GM21619 (cell line): ENCODE measurements around the gene KRT80.

Experiments used
- ATAC-seq: cut with Tn5 transposase; IDR thresholded peaks from one replicate; pipeline ENCODE4 v1.9.1; 2021; ENCODE audit not compliant: unreplicated experiment

Gene KRT80

DNA sequence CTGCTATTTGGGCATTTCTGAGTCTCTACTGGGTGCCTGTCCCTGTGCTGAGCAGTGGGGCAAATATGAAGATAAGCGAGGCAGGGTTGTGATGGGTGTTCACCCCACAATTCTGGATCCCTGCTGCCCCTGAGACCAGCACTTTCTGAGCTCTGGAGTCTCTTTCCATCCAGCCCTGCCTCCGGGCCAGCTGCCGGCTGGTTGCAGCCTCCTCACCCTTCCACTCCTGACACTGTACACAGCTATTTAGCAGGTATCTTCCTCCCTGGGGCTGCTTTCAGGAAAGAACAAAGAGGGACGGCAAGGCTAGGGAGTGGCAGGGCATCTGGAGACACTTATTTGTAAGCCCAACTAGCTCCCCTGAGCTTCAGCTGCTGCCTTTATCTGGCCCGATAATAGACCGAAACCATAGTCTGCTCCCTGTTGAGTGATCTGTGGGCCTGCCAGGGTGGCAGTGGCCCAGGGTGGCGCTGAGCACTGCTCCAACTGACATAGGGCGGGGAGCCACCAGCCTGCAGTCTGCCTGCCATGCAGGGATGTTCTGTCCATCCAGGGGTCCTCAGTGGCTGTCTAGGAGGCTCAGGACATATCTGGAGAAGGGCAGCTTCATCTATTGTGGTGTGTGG, 7.6 kb upstream of the KRT80 start:
- ATAC-seq, result no peak

DNA sequence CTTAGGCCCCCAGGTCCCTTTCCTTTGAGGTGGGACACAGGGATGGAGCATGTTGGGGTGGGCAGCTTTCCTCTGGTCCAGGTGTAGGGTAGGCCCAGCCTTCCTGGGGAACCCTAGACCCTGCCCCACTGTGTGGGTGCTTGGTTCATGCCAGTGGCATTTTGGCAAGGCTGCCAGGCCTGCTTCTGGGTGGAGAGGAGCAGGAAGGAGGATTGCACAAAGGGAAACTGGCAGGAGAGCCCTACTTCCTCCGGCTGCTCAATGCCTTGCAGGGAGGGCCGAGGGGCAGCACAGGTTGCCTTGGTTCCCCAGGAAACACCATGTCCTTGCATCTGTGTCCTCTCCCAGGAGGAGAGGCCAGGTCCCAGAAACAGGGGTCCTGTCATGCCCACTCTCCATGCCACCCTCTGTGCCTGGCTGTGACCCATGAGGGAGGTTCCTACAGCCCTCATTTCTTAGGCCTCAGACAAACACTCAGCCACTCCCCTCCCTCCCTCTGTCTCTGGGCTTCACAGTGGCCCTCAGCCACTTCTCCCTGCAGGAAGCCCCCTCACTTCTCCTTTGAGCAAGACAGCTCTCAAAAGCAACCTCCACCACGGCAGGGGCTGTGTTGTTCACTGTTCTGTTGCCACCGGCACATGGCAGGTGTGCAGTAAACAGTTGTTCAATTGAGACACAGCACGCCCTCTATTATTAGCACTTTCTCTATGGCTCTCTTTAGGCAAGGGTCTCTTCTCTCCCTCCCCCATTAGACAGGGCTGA, 6.8 kb upstream of the KRT80 start:
- no peak for ATAC-seq

DNA sequence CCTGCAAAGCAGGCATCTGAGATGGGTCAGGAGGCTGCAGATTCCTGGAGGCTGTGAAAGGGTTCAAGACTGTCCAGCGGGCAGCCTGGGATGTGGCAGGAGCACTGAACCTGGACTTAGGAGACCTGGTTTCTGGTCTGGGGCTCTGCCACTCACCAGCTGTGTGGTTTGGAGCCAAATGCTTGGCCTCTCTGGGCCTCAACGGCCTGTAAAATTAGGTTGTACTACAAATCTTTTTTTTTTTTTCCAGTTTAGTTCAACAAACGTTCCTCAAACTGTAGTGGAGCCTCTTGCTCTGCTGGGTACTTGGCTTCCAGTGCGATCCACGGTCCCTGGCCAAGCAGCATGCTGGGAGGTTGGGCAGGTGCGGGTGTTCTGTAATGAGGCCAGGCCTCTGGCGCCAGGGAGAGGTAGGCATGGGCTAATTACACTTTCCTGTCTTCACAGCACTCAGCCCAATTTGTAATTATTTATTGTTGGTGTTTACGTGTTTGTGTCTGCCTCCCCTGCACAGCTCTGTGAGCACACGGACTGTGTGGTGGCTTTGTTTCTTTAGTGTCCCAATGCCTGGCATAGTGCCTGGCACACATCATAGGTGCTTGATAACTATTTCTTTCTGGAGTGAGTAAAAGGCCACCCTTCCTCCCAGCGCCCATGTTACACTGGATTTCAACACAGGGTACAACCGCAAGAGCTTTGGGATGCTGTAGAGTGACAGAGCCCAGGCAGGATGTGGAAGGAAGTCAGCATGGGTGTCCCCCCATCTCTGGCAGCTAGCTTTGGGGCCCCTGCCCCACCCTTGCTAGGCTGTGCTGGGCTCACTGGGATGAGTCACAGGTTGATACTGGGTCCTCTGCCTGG, 5.8 kb upstream of the KRT80 start:
- no peak for ATAC-seq

DNA sequence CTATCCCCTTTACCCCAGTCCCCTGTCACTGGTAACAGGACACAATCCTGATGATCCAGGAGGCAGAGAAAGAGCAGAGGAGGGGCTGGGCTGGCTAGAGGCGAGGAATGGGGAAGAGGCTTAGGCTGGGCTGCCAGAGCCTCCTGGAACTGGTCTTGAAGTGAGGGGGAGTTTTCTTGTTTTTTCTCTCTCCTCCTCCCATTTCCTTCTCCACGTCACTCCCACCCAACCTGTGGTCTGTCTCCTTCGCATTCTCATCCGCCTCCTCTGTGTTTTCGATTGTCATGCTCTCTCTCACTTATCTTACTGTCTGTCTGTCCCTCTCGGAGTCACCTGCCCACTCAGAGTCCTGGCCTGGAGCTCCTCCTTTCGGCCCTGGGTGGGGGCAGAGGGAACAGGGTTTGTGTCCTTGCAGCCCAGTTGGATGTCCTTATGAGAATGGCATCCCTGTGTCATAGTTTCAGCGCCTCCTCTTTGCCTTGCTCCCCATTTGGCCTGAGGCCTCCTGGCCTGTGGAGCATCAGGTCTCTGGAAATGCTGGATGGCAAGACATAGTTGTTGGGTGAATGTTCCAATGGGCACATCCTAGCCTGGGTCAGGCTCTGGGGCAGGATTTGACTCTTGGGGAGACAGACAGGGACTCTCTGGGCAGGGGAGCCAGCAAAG, 3.4 kb upstream of the KRT80 start:
- ATAC-seq, result no peak

GRCh38 chr12:52193991-52194390, 2.2 kb upstream of the KRT80 start:
- ATAC-seq, result no peak

DNA sequence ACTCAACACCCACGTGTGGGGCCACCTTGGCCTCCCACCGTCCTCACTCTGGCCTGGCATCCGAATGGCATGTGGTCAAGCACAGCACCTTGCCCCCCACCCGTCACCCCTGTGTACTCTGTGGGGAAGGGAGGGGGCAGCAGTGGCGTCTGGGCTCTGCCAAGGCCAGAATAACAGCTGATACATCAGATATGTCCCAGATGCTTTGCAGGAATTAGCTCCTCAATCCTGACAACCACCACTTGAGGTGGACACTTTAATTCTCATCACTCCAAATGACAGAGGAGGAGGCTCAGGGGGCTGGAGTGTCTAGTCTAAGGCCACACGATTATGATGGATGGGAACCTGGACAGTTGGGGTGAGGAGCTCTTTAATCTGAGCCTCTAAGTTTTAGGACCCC, 1.7 kb upstream of the KRT80 start:
- ATAC-seq, result no peak

- ATAC-seq, result no peak
These were observed 719 bp downstream of the KRT80 start for GRCh38 chr12:52190860-52191729.

DNA sequence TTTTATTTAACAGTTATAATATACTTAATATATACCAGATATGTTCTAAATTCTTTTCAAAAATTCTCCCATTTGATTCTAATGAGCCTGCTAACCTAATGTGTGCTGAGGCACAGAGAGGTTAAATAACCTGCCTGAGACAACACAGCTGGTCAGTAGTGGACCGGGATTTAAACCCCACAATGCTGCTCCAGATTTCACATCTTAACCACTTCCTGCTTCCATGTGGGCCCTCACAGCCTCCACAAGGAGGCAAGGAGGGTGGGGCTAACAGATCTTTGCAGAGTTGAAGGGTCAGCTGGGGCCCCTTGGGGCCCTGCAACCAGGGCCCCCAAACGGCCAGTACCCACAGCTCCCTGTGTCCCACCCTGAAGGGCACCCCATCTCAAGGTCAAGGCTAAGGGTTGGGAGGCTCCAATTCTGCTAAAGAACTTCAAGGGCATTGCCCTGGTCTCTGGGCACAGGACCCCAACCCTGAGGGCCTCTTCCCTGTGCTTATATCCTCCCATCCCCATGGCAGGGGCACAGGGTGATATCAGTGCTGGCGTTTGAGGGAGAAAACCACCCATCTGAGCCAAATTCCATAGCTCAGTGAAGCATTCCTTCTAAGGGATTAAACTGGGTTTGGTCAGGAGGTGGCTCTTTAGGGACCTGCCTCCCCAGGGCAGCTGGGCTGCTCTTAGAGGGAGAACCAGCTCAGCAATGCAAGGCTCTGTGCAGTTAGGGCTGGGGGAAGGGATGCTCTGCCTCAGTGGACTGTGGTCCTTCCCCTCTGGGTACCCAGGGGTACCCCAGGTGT, 2.2 kb downstream of the KRT80 start:
- ATAC-seq, result no peak

- no peak for ATAC-seq
These were observed 3.2 kb downstream of the KRT80 start for GRCh38 chr12:52188658-52189057.

DNA sequence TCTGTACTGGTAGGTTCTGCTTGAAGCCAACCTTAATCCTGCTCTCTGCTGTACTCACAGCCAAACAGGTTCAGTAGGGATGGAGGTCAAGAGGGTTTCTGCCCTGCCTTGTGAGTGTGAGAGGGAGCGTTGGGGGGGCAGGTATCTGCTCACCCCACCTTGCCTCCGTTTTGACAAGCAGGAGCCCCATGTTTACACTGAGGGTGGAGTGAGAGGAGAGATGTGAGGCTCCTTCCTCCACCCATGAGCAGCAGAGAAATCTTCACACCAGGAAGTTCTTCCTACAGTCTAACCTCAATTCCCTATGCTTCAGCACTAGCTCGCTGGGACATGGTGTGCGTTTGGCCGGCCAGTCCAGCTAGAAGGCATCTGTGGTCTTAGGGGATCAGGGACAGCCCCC, 4.2 kb downstream of the KRT80 start:
- no peak for ATAC-seq

DNA sequence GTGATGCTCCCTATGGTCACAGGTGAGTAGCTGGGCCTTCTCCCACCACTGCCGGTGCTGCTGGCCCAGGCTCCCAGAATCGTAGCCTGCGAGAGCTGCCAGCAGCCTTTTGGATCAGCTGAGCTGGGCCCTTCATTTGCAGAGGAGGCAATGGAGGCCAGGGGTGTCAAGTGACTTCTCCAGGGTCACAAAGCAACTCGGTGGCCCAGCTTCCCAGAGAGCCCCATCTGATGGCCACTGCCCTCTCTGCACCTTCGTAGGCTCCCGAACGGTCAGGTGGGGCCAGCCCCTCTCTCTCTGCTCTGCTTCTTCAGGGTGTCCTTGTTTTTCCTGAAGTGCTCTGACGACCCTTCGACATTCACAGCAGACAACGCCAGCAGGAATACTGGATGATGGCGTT, 4.6 kb downstream of the KRT80 start:
- ATAC-seq, result no peak

- no peak for ATAC-seq
These were observed 5.5 kb downstream of the KRT80 start for GRCh38 chr12:52186118-52186840.

DNA sequence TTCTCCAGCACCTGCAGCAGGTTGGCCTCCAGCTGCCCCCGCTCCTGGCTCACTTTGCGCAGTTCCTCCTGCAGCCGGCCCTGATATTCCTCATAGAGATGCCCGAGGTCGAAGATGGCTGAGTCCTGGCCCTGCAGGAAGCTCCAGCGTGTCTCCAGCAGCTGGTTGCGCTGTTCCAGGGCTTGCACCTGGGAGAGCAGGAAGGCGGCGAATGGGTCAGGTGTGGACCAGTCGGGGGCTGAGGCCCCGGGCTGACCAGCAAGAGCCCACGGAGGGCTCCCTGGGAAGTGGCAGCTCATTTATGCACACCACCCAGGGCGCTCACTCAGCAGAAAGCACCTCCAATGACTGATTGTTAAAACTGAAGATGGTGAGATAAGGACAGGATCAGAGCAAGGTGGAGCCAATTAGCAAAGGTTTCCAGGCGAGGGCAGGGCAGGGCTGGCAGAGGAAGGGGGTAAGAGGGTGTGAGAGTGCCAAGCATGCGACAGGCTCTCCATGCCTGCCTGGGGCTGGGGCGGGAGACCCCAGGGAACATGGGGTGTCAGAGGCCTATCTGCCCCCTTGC, 6.3 kb downstream of the KRT80 start:
- ATAC-seq, result no peak

DNA sequence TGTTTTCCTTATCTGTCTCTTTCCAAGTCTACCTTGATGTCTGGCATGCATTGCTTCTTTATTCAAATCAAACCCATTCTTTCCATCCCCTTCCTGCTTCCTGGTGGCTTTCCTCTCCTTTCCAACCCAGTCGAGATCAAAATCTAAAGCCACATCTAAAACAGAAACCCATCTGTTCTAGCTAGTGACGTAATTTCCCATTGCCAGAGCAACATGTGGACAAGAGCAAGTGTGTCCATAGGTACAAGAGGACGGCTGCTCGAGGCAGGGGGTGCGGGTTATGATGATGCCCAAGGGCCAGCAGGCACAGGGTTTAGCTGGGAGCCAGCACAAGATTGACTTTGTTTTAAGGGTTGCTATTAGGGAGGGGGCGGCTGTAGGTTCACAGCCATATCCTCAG, 7.0 kb downstream of the KRT80 start:
- ATAC-seq, result no peak

DNA sequence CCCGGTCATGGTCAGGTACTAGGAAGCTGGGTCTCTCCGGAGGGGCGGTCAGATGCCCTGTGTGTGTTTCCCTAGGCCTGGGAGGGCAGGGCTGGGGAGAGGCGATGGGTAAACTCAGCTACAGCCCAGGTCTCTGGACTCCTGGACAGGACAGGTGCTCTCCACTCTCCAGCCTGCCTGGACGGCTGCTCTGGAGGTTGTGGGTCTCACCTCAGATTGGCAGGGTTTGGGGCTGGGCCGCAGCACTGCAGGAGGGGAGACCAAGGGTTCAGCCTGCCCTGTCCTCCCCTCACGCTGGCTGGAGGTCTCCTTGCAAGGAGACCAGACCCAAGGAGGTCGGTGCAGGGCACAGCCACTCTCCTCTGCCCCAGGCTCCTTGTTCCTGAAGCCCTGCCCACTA, 7.8 kb downstream of the KRT80 start:
- ATAC-seq, result no peak

DNA sequence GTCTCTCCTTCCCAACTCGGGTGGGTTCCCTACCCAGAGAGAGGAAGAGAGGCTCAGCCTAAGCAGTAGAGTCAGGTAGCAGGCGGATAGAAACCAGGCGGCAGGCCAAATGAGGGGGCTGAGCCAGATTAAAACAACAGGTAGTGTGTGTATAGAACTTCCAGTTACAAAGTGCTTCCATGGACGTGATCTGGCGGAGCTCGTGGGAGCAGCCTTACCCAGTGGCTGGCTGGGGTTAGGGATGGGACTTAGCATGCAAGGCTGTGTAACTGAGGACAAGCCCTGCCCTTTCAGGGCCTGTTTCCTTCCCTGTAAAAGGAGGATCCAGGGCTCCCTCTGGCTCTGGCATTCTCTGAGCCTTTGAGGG, 8.3 kb downstream of the KRT80 start:
- no peak for ATAC-seq

- no peak for ATAC-seq
These were observed 8.8 kb downstream of the KRT80 start for GRCh38 chr12:52182898-52183543.

DNA sequence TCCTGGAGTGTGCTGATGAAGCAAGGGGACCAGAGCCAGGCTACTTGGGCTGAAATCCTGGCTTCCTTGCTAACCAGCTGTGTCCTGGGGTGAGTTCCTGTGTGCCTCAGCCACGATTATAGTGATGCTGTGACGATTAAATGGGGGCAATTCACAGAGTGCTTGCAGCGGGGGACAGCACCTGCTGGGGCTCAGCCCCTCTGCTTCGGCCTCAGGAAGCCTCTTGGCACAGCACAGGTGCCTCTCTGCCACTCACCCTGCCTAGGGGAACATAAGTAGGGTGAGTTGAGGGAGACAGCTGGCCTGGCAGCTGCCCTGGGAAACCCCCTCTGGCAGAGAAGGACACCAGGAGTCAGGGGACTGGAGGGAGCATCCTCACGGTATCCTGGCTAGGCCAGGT, 9.4 kb downstream of the KRT80 start:
- ATAC-seq, result no peak
